Panc1 (cell line): ENCODE data around the gene BIRC7.

Experiments used
- POLR2AphosphoS5 ChIP-seq: IDR thresholded peaks from 2 replicates; pipeline ENCODE4 v1.6.1; 2012; ENCODE audit warnings: mild to moderate bottlenecking, low read depth, low read length, moderate library complexity
- TF ChIP-seq, protein P1 (sequence below): fragments of 450-650 bp; IDR thresholded peaks from 2 replicates; pipeline ENCODE4 v1.5.1; 2017; ENCODE audit warnings: mild to moderate bottlenecking

- TF ChIP-seq, protein P1, sequence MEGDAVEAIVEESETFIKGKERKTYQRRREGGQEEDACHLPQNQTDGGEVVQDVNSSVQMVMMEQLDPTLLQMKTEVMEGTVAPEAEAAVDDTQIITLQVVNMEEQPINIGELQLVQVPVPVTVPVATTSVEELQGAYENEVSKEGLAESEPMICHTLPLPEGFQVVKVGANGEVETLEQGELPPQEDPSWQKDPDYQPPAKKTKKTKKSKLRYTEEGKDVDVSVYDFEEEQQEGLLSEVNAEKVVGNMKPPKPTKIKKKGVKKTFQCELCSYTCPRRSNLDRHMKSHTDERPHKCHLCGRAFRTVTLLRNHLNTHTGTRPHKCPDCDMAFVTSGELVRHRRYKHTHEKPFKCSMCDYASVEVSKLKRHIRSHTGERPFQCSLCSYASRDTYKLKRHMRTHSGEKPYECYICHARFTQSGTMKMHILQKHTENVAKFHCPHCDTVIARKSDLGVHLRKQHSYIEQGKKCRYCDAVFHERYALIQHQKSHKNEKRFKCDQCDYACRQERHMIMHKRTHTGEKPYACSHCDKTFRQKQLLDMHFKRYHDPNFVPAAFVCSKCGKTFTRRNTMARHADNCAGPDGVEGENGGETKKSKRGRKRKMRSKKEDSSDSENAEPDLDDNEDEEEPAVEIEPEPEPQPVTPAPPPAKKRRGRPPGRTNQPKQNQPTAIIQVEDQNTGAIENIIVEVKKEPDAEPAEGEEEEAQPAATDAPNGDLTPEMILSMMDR, result no peak
- no peak for TF ChIP-seq POLR2AphosphoS5
Measured at GRCh38 chr20:63236116-63236837, 572 bp downstream of the BIRC7 start.
